HG03196 (cell line): ENCODE measurements around the gene ACTRT2.

Experiments used
- ATAC-seq: cut with Tn5 transposase; IDR thresholded peaks from one replicate; pipeline ENCODE4 v1.9.1; 2021; ENCODE audit not compliant: unreplicated experiment

ACTRT2 gene

DNA sequence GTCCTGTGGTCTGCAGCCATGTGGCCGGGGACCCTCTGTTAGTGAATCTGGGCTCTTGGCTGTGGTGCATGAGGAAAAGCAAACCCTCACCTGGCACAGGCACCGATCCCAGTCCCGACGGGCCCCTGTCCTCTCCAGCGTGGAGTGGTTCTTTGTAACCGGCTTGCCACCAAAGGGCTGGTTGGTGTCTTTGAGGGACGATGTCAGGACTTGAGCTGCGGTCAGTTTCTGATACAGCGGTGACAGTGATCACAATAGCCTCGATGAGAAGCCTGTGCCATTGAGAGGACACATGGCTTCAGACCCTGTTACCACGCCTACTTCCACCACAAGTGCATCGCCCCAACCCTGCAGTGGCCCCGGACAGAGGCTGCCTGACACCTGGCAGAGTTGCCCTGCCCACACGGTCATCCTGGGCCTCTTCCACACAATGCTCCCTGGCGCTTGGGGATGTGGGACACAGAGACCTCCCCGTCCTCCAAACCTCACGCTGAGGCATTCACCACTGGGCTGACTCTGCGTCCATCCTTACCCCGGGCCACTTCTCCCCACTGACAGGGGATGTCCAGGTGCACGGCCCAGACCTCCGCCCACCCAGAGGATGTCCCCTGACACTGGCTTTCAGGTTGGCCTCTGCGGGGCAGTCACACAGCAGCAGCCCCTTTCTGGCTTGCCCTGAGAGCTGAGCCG lies 18.8 kb upstream of the ACTRT2 start:
- ATAC-seq, result no peak

DNA sequence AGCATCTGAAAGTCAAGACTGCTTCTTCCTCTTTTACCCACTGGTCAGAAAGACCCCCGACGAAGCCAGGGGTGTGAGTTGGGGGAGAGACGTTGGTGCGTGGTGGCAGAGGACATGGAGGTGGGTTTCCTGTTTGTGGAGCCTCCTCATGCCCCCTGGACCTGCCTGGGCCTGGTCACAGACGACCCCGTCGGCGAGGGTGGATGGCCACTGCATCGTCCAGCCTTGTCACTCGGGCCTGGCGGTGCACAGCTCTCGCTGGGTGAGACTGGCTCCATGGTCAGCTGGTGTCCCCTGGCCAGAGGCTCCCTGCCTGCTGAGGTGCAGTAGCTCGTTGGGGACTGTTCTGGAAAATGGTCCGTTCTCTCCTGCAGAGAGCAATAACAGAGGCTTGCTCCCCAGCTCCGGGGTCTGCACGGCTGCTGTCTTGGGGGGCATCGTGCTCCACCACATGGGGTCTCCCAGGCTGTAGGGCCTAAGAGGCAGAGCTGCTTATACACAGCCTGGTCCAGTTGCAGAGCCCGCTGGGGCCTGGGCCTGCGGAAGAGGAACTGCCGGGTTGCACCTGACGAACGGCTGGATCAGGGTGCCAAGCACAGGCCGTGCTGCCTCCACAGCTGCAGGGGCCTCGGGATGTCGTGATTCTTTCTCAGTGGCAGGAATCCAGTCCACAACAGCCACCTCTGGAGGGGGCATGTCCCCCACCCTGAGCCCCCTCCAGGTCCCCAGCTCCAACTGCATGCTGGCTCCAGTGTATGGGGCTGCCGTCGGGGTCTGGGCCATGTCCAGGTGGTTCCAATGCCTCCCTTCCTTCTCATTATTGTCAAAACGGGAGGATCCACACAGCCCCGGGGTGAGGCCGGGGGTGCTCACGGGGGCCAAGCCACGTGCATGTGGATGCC lies 18.0 kb upstream of the ACTRT2 start:
- ATAC-seq, result no peak

DNA sequence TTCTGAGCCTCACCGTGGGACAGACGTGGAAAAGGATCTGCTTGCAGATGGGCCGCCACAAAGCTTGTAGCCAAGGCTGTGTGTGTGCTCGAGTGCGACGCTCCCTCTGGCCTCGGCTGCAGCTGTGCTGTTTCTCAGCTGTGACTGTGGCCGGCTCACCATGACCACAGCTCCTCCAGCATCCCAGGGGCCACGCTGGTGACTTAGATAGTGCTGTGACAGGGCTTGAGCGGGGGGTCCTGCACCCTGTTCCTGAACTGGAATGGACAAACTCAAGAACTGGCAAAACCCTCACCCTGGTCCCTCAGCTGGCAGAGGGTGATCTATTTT lies 17.4 kb upstream of the ACTRT2 start:
- ATAC-seq, result no peak

DNA sequence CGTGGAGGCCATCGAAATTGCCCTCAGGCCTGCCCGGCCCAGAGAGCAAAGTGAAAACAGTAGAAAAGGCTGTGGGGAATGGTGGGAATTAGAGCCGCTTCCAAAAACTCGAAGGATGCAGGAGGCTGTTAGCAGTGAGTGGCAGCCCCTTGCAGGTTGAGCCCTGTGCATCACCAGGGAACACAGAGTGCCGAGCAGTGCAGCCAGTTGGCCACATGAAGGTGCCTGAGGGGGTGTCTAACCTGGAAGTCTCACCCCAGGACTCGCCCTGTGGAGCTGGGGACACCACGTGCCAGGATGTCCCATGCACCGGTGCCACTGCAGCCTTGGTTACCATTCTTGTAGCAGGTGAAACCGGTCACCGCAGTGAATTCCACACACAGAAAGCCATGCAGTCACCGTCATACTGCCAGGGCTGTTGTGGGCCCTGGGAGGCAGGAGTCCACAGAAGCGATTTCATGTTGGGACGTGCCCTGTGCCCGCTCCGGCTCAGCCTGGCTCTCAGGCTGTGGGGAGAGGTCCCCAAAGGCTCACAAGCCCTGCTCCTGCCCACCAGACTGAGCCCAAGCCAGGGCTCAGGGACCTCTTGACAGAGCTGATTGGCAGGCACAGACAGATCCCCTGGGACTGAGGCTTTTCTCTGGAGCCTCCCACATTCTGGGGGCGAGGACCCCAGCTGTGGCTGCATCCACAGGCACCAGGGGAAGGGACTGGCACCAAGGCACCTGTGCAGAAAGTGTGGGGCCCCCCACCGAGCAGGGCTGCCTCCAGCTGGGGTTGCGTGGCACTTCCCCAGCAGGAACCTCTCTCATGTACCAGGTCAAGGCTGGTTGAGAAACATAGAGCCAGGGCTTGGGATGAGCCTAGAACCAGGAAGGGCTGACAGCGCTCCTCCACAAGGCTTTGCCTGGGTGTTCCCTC lies 16.7 kb upstream of the ACTRT2 start:
- no peak for ATAC-seq

DNA sequence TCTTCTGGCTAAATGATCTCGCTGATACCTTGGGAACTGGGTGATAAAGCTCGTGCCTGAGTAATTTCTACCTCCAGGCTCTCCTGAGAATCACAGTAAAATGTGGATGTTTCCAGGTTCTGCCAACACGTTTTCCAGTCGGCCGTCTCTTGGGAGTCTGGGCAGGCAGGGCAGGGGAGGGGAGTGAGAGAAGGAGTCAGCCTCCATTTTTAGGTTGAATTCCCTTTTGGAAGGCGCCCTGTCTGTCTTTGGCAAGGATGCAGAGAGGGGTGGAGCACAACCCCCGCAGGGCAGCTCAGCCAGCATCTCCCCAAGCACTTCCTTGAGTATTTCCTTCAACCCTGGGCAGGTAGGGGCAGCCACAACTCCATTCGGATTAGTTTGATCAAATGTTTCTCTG lies 15.5 kb upstream of the ACTRT2 start:
- no peak for ATAC-seq

DNA sequence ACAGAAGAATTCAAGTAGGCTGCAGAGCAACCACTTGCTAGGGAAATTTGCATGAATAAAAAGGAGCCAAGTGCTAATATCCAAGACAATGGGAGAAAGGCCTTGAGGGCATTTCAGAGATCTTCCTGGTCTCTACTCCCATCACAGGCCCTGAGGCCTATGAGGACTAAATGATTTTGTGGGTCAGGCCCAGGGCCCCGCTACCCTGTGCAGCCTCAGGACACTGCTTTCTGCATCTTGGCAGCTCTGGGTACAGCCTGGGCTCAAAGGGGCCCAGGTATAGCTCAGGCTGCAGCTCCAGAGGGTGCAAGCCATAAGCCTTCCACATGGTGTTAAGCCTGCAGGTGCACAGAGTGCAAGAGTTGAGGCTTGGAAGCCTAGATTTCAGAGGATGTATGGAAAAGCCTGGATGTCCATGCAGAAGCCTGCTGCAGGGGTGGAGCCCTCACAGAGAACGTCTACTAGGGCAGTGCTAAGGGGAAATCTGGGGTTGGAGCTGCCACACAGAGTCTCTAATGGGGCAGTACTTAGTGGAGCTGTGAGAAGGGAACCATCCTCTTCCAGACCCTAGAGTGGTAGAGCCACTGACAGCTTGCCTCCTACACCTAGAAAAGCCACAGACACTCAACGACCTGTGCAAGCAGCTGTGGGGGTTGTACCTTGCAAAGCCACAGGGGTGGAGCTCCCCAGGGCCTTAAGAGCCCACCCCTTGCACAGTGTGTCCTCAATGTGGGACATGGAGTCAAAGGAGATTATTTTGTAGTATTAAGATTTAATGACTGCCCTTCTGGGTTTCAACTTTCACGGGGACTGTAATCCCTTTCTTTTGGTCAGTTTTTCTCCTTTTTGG lies 13.7 kb upstream of the ACTRT2 start:
- ATAC-seq, result no peak

DNA sequence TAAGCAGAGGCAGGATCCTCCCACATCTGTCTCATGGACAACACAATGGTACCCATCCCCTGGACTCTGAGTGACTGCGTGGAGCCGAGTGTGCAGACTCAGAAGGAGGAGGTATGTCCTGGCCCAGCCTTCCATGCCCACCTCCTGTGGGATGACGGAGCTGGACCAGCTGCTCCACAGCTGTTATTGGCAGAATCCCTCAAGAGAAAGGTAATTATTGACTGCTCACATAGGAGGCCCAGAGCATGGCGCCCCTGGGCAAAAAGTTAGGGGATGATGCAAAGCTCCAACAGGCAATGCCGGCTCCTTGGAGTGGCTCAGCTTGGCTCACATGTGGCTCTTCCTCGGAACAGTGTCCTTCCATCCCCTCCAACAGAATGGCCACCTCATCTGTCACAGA lies 12.2 kb upstream of the ACTRT2 start:
- no peak for ATAC-seq

DNA sequence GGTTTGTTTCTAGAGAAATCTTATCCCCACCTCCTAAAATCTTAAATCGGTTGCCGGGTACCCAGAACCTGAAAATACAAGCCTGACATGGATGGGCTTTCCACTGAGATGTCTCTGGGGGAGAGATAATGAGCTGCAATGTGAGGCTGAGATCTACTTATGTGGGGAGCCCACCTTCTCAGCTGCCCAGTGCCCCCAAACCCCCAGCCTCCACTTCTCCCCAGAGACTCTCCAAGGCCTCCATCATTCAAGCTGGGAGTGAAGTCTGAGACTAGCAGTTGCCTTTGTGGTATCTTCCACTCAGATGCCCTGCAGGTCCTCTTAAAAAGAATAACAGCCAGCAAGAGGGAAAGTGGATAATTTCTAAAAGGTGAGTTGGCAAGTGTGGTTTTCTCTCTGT lies 11.7 kb upstream of the ACTRT2 start:
- ATAC-seq, result no peak

DNA sequence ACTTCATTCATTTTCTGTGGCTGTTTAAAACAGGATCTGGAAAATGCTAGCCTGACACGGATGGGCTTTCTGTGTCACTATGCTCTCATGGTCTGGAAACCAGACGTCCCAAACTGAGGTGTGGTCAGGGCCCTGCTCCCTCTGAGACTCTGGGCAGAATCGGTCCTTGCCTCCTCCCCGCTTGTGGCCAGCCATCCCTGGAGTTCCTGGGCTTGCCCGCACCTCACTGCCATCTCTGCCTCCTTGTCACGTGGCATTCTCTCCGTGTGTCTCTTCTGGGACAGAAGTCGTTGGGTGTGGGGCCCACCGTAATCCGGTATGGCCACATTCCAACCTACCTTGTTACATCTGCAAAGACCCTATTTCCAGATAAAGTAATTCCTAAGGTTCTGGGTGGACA lies 10.1 kb upstream of the ACTRT2 start:
- no peak for ATAC-seq

DNA sequence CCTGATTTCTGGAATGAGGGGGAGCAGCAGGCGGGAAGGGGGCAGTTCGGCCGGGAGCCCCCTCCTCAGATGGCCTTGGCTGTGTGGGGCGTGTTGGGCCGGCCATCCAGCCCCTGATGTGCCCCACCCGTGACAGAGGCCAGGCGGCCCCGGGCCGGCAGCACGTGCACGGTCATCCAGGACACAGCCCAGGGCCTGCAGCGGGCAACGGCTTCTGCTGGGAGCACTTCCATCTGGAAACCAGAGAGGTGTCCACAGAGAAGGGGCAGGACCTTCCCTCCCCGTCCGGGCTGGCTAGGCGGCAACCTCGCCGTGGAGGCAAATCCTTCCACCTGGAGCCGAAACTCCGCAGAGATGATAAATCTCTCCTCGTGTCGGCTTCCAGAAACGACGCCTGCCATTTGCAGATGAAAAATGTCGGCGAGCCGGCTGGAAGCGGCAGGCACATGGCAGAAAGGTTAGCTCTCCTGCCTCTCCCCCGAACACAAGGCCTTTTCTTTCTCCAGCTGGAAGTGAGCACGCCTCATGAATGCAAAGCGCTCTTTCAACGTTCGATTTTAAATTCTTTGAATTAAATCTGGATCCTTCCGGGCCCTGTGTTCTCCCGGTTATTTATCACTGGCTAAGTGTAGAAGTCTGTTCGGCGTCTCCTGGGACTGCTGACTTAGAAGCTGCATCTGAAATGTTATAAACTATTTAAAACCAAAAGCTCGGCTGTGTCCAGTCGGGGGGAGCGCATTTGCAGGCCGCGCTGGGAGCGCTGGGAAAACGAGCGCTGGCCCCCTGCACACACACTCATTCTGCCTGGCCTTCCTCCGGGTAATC lies 9.4 kb upstream of the ACTRT2 start:
- ATAC-seq, result no peak

DNA sequence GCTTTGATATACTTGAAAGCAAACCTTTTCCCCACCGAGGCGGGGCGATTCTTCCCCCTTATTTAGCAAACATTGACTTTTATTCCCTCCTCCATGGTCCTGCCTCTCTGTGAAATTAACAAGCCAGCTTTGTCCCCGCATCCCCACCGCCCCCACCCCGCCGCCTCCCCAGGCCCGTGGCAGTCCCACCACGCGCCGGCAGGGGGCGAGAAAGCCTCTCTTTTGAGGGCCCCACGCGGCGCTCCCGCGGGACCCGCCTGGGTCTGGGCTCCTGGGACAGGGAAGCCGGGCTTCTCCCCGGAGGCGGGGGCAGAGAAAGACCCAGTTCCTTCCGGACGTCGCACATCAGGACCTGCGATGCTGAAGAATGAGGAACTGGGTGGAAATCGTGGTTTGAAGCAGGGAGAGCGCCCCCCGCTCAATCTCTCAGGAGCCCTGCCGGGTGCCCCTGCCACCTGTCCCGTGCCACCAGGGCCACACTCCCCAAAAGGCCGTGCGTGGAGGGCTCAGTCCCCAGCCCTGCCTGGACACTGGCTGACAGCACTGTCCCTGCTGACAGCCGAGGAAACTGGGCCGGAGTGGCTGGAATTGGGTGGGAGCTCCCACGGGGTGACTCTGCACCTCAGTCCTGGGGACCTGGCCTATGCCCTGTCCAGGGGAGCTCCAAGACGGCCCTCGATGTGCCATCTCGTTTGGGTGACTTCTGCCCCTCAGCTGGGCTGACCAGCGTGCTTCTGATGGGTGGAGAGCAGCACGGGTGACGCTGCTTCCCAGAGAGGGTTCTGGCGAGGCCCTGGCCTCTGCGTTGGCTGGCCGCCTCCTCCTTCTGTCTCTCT lies 8.6 kb upstream of the ACTRT2 start:
- ATAC-seq, result no peak

DNA sequence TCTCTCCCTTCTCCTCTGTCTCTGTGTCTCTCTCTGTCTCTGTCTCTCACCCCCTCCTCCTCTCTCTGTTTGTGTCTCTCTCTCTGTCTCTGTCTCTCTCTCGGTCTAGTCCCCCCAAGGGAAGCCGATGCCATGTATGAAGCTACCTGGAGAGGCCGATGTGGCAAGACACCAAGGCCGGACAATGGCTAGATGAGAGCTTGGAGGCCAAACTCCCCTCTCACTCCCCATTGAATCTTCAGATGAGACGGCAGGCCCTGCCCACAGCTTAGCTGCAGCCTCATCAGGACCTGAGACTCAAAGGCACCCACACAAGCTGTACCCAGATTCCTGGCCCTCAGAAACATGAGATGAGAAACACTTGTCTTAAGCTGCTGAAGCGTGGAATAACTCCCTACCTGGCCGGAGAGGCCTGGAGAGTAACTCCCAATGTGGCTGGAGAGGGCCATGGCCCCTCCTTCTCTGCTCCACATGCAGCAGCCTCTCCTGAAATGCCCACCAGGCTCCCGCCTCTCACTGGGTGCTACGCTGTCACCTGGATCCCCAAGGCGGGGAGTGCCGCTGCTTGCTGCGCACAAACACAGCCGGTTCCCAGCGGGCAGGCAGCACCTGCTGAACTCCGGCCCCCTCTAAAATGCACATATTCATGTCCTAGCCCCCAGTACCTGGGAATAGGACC lies 7.8 kb upstream of the ACTRT2 start:
- ATAC-seq, result no peak

DNA sequence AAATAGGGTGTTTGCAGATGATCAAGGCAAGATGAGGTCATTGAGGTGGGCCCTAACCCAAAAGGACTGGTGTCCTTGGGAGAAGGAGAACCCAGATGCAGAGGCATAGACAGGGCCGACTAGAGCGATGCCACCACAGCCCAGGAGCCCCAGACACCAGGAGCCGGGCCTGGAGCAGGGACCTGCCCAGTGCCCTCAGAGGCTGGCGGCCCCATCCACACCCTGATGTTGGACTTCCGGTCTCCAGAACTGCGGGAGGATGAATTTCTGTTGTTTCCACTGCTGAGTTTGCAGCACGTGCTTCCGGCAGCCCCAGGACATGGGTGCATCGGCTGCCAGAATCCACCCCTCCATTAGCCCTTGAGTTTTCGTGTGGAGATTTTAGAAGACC lies 7.2 kb upstream of the ACTRT2 start:
- ATAC-seq, result no peak

DNA sequence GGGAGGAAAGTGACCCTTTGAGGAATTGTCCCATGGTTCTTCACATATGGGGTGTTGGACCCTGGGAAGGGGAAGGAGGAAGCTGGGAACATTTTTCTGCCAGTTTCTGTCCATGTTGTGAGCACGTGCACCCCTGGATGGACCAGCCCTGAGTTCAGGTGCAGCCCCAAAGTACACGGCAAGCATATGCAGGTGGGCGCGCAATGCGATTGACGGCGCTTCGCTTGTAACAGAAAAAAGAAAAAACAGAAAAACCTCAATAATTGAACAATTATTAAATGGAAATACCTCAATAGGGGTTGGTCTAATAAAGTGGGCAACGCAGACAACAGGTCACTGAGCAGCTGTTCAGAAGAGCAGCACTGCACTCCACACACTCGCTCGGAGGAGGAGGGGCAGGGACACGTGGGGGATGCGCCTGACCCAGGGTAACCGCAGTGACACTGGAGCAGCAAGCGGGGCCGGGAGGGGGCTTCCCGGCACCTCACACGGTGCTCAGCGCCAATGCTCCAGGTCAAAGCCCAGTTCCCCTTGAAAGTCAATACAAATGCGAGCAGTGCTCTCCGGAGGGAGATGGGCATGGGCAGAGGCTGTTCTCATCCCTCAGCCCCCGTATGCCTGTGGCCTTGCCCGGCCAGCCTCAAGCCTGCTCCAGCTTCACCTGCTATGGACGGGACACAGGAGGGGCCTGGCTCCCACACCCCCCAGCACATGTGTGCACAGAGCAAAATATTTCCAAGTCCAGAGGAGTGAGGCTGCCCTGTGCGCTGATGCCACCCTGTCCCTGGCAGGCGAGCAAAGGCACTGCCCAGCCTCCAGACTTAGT lies 6.6 kb upstream of the ACTRT2 start:
- no peak for ATAC-seq

DNA sequence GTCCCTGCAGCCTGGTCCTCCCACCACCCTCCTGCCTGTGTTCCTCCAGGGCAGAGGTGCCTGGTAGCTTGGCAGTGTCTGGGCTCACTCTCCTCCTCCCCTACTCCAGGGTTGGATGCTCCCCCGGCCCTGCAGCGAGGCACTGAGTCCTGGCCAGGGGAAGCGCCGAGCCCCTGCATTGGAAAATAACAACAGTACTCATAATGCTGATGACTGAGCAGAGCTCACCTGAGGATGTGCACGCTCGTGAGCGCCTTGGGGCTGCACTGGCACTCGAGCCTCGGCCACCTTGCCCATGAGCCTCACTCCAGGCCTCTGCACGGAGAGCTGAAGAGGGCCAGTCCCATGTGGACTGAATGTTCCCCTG lies 6.0 kb upstream of the ACTRT2 start:
- ATAC-seq, result no peak

DNA sequence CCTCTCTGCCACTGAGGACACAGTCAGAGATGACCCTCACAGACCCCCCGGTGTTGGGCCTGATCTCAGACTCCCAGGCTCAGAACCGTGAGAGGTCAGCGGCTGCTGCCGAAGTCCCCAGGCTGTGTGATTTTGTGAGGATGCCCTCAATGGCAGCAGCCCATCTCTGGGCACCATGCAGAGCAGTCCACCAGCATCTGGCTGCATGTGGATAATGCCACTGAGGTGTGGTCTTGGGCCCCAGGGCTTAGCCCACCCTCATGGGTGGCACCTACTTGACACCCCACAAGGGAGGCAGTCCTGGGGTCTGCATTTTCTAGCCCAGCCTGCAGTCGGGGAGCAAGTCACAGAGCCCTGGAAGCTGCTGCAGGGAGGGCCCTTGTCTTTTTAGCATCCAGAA lies 5.5 kb upstream of the ACTRT2 start:
- ATAC-seq, result no peak

DNA sequence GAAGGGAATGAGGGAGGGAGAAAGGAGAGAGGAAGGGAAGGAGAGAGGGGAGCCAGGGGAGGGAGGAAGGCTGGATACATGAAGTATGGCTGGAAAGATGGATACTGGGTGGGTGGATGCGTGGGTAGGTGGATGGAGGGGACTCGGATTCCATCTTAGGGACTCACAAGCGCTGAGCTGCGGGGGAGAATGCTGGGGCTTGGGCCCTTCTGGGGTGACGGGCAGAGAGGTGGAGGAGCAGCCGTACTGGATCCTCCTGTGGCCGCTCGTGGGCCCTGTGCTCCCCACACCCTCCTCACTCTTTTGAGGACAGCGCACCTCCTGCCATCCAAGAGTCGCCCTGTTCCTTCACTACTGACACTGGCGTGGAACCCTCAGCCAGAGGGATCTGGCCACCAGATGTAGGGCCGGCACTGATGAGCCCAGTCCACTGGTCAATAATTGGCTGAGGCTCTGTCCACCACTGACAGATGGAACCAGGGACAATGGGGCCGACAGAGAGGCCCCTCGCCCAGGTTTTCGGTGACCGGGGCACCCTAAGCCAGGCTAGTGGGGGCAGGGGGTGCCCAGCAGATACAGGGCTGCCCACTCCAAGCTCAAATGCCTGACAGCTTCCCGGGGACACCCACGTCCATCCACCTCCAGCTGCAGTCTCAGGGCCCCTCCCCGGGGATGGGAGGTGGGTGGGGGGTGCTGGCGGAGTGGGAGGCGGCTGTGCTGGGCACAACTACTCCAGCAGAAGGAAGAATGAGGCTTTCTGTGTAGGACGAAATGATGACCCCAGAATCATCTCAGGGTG lies 4.4 kb upstream of the ACTRT2 start:
- no peak for ATAC-seq
